Fibroblast of lung (primary cell): Measurements from ENCODE around the gene PGGHG.
"Not testable (repeated sequence)": the region's sequence is repeated elsewhere in the genome, so short reads cannot be mapped to it uniquely, and the experiment has no call there.

Experiments used
- EZH2 ChIP-seq: IDR thresholded peaks from 2 replicates; pipeline ENCODE4 v1.5.1; 2012; ENCODE audit warnings: low read length, control low read depth, mild to moderate bottlenecking; ENCODE audit errors: missing control alignments
- TF ChIP-seq, protein P1 (sequence below), 2 donors: IDR thresholded peaks in 1 of 2; conservative IDR thresholded peaks in 1 of 2; 1 replicate in 1 of 2; 2 replicates in 1 of 2; pipeline ENCODE4 v1.5.1; 2011 to 2012; ENCODE audit warnings: low read length in 2 of 2, control low read depth in 1 of 2, inconsistent platforms in 1 of 2, low read depth in 1 of 2, mild to moderate bottlenecking in 1 of 2

DNA sequence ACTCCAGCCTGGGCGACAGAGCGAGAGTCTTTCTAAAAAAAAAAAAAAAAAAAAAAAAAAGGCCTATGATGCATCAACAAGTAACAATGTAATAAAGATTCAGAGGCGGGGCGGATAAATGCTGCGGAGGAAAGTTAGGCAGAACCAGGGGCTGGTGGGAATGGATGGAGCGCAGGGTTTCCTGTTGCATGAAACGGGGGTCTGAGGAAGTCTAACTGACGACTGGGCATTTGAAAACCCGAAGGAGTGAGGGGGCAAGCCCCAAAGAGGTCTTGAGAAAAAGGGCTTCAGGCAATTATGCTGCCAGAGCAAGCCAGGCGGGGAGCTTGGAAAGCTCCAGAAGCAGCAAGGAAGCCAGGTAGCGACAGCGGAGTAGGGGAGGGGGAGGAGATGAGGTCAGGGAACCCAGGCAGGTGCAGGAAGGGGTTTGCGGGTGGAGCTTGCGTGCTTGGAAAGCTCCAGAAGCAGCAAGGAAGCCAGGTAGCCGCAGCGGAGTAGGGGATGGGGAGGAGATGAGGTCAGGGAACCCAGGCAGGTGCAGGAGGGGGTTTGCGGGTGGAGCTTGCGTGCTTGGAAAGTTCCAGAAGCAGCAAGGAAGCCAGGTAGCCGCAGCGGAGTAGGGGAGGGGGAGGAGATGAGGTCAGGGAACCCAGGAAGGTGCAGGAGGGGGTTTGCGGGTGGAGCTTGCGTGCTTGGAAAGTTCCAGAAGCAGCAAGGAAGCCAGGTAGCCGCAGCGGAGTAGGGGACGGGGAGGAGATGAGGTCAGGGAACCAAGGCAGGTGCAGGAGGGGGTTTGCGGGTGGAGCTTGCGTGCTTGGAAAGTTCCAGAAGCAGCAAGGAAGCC, 1.7 kb upstream of the PGGHG start:
- TF ChIP-seq, protein P1, sequence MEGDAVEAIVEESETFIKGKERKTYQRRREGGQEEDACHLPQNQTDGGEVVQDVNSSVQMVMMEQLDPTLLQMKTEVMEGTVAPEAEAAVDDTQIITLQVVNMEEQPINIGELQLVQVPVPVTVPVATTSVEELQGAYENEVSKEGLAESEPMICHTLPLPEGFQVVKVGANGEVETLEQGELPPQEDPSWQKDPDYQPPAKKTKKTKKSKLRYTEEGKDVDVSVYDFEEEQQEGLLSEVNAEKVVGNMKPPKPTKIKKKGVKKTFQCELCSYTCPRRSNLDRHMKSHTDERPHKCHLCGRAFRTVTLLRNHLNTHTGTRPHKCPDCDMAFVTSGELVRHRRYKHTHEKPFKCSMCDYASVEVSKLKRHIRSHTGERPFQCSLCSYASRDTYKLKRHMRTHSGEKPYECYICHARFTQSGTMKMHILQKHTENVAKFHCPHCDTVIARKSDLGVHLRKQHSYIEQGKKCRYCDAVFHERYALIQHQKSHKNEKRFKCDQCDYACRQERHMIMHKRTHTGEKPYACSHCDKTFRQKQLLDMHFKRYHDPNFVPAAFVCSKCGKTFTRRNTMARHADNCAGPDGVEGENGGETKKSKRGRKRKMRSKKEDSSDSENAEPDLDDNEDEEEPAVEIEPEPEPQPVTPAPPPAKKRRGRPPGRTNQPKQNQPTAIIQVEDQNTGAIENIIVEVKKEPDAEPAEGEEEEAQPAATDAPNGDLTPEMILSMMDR (conservative IDR thresholded peaks at IDR 0.05 in 1 of 2, IDR thresholded peaks at IDR 0.05 in 1 of 2; ENCODE audit: low read depth in 1 of 2, low read length in 2 of 2): not testable (repeated sequence)
- TF ChIP-seq EZH2: not testable (repeated sequence)
